Measurements from ENCODE around the gene UGT1A9. TPM values are rescaled to one million over a fixed set of nuclear protein-coding genes. Genes with fewer than 3 reads are reported as not detected.
A peak's percentile ranks its signal among the peaks of the same experiment; 100 is the strongest.

The UGT1A9 gene
- total RNA-seq, 1 experiment from 2014 or later: not detected

DNA sequence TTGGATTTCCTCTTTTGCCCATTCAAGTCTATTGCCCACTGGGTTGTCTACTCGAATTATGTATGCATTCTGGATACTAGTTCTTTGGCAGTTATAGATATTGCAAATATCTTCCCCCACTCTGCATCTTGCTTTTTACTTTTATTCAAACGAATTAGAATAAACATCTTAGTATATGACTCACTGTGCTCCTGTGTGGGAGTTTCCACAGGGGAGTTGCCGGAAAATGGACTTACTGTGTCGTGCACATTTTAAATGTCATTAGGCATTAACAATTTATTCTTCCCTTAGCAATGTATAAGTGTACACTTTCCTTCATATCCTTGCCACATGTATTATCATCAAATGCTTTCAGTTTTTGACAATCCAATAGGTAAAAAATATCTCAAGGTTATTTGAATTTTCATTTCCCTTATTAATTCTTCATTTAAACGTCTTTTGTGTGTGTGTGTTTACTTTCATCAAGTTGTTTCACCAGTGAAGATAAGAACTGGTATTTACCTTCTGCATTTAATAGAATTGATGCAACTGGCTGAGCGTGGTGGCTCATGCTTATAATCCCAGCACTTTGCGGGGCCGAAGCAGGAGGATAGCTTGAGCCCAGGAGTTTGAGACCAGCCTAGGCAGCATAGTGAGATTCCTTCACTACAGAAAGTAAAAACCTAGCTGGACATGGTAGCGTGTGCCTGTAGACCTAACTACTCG lies 36.4 kb downstream of the UGT1A9 start:
- no peak for DNase-seq
- H3K4me1 ChIP-seq (ENCODE audit: low read length): no peaks in the 10 kb centered on the region
- no peaks in the 10 kb centered on the region for H3K36me3 ChIP-seq (ENCODE audit: insufficient read depth, low read length)
- no peaks in the 10 kb centered on the region for H3K79me2 ChIP-seq (ENCODE audit: low read length)
- no peak overlapping the region for H3K4me2 ChIP-seq (ENCODE audit: low read depth, low read length, poor library complexity, severe bottlenecking)
- H3K27me3 ChIP-seq (ENCODE audit: low read length): no peaks in the 10 kb centered on the region
- H3K9ac ChIP-seq (ENCODE audit: low read length): no peak overlapping the region
- no peaks in the 10 kb centered on the region for H3K9me2 ChIP-seq (replicated peaks; ENCODE audit: insufficient read depth, low read length)
- no peak overlapping the region for H2AFZ ChIP-seq (ENCODE audit: low read length)
- H3K9me3 ChIP-seq (ENCODE audit: low read length): no peaks in the 10 kb centered on the region
- H3K27ac ChIP-seq (ENCODE audit: low read length): no peak overlapping the region
- H3K4me3 ChIP-seq (ENCODE audit: low read length): no peak overlapping the region
- no peaks in the 10 kb centered on the region for H4K20me1 ChIP-seq (ENCODE audit: insufficient read depth, low read depth, low read length)

DNA sequence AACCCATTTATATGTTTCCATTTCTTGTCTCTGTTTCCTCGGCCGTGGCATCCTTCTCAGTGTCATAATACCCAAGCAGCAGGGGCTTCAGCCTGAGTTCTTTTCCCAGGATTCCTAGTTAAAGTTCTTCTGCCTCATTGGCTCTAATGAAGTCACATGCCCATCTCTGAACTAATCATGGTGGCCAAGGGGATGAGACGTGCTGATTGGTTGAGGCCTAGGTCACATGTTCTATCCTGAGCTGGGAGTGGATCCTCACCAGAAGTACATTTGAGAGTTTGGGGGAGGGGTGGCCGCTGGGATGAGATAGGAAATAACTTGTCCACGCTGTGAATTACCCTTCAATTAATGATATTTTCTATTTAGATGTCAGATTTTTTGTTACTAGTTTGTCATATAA lies 37.2 kb downstream of the UGT1A9 start:
- no peaks in the 10 kb centered on the region for H3K4me1 ChIP-seq (ENCODE audit: low read length)
- no peak overlapping the region for H3K9ac ChIP-seq (ENCODE audit: low read length)
- H3K4me2 ChIP-seq (ENCODE audit: low read depth, low read length, poor library complexity, severe bottlenecking): no peak overlapping the region
- DNase-seq: peak; percentile 42
- no peak overlapping the region for H2AFZ ChIP-seq (ENCODE audit: low read length)
- no peaks in the 10 kb centered on the region for H4K20me1 ChIP-seq (ENCODE audit: insufficient read depth, low read depth, low read length)
- H3K36me3 ChIP-seq (ENCODE audit: insufficient read depth, low read length): no peaks in the 10 kb centered on the region
- H3K27ac ChIP-seq (ENCODE audit: low read length): no peak overlapping the region
- no peaks in the 10 kb centered on the region for H3K27me3 ChIP-seq (ENCODE audit: low read length)
- H3K9me2 ChIP-seq (replicated peaks; ENCODE audit: insufficient read depth, low read length): no peaks in the 10 kb centered on the region
- no peaks in the 10 kb centered on the region for H3K9me3 ChIP-seq (ENCODE audit: low read length)
- H3K4me3 ChIP-seq (ENCODE audit: low read length): no peak overlapping the region
- no peaks in the 10 kb centered on the region for H3K79me2 ChIP-seq (ENCODE audit: low read length)

DNA sequence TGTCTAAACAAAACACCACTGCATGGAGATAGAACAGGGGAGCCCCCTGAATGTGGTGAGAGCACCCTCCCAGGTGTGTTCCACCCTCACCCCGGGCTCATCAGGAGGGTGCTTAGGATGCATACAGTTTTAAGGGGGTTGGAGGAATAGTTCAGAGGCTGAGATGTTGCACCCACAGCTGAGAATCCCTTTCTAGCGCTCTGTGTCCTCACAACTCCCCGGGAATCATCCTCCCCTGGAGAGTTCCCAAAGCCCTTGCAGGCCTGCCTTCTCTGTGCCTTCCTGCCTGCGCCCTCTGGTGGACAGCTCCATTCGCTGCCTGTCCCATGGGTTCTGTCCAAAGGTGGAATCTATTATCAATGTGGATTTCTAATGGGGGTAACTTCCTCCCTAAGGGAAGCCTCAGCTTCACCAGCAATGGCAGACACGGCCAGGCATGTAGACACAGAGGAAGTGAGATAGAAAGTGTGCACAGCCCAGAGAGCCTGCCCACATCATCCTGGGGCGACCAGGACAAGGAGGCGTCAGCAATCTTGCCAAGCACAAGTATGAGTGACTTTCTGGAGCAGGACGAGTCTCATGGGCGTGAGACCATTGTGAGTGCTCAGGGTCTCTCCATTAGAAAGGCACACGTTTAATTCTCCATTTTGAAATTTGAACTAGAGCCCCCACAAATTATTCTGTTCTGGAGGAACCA lies 39.8 kb downstream of the UGT1A9 start:
- Histone ChIP-seq H3K9ac (ENCODE audit: low read length) (no peak overlapping the region), H3K27ac (ENCODE audit: low read length) (no peak overlapping the region), H3K9me3 (ENCODE audit: low read length) (no peaks in the 10 kb centered on the region), H2AFZ (ENCODE audit: low read length) (no peak overlapping the region), H3K36me3 (ENCODE audit: insufficient read depth, low read length) (no peaks in the 10 kb centered on the region), H3K79me2 (ENCODE audit: low read length) (no peaks in the 10 kb centered on the region), H3K4me2 (ENCODE audit: low read depth, low read length, poor library complexity, severe bottlenecking) (no peak overlapping the region), H3K9me2 (replicated peaks; ENCODE audit: insufficient read depth, low read length) (no peaks in the 10 kb centered on the region), H4K20me1 (ENCODE audit: insufficient read depth, low read depth, low read length) (no peaks in the 10 kb centered on the region), H3K4me3 (ENCODE audit: low read length) (no peak overlapping the region), H3K27me3 (ENCODE audit: low read length) (no peaks in the 10 kb centered on the region), H3K4me1 (ENCODE audit: low read length) (no peaks in the 10 kb centered on the region)
- DNase-seq: peak; percentile 84

DNA sequence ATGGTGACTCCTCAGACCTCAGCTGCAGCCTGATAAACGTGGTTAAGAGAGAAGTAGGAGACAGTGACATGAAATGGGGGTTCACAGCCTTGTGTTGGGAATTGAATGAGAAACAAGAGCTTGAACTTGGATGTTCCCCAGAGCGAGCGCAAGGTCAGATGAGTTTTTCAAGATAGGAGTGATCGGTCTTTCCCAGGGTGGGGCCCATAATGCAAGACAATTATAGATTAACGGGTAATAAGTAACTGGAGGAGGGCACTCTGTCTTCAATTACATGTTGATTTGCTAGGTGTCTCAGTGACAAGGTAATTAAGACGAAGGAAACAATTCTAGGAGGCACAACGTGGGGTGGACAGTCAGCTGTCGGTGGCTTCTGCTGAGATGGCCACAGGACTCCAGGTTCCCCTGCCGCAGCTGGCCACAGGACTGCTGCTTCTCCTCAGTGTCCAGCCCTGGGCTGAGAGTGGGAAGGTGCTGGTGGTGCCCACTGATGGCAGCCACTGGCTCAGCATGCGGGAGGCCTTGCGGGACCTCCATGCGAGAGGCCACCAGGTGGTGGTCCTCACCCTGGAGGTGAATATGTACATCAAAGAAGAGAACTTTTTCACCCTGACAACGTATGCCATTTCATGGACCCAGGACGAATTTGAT lies 41.0 kb downstream of the UGT1A9 start, which contains the start of gene UGT1A5:
Gene UGT1A5 (plus strand): TSS at position 297 of the 651 bp plus-strand sequence. CDS start 85 bp downstream, at position 382.
- H3K9me3 ChIP-seq (ENCODE audit: low read length): no peaks in the 10 kb centered on the region
- no peaks in the 10 kb centered on the region for H3K36me3 ChIP-seq (ENCODE audit: insufficient read depth, low read length)
- no peak within 1 kb of the TSS for H3K4me2 ChIP-seq (ENCODE audit: low read depth, low read length, poor library complexity, severe bottlenecking)
- no peak within 1 kb of the TSS for H3K27ac ChIP-seq (ENCODE audit: low read length)
- H3K9ac ChIP-seq (ENCODE audit: low read length): no peak within 1 kb of the TSS
- H4K20me1 ChIP-seq (ENCODE audit: insufficient read depth, low read depth, low read length): no peaks in the 10 kb centered on the region
- H2AFZ ChIP-seq (ENCODE audit: low read length): no peak within 1 kb of the TSS
- H3K9me2 ChIP-seq (replicated peaks; ENCODE audit: insufficient read depth, low read length): no peaks in the 10 kb centered on the region
- no peak within 1 kb of the TSS for H3K4me3 ChIP-seq (ENCODE audit: low read length)
- DNase-seq: peak; percentile 21
- H3K4me1 ChIP-seq (ENCODE audit: low read length): no peaks in the 10 kb centered on the region
- H3K79me2 ChIP-seq (ENCODE audit: low read length): no peaks in the 10 kb centered on the region
- H3K27me3 ChIP-seq (ENCODE audit: low read length): no peaks in the 10 kb centered on the region

DNA sequence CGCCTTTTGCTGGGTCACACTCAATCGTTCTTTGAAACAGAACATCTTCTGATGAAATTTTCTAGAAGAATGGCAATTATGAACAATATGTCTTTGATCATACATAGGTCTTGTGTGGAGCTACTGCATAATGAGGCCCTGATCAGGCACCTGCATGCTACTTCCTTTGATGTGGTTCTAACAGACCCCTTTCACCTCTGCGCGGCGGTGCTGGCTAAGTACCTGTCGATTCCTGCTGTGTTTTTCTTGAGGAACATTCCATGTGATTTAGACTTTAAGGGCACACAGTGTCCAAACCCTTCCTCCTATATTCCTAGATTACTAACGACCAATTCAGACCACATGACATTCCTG lies 41.5 kb downstream of the UGT1A9 start:
- H3K9me3 ChIP-seq (ENCODE audit: low read length): no peaks in the 10 kb centered on the region
- DNase-seq: no peak
- H2AFZ ChIP-seq (ENCODE audit: low read length): no peak overlapping the region

DNA sequence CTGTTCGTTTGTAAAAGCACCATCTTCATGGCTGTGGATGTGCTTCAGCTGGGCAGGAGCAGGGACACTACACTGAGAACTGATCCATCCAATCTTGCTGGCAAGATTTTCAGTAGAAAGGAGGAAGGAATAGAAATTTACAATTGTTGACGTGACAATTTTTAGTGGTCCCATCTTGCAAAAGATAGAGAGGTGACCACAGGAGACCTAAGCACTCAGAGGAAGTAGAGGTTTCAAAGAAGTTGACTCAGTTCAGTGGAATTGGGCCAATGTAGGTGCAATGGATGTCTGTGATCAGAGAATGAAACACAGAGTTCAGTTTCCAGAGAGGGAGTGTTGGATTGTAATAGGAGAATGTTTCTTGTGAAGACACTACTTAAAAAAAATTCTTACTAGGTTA lies 42.4 kb downstream of the UGT1A9 start:
- H3K9ac ChIP-seq (ENCODE audit: low read length): no peak overlapping the region
- no peak overlapping the region for H3K4me3 ChIP-seq (ENCODE audit: low read length)
- H3K27me3 ChIP-seq (ENCODE audit: low read length): no peaks in the 10 kb centered on the region
- H2AFZ ChIP-seq (ENCODE audit: low read length): no peak overlapping the region
- H3K9me3 ChIP-seq (ENCODE audit: low read length): no peaks in the 10 kb centered on the region
- H3K27ac ChIP-seq (ENCODE audit: low read length): no peak overlapping the region
- no peaks in the 10 kb centered on the region for H3K9me2 ChIP-seq (replicated peaks; ENCODE audit: insufficient read depth, low read length)
- DNase-seq: no peak
- no peaks in the 10 kb centered on the region for H3K4me1 ChIP-seq (ENCODE audit: low read length)
- no peaks in the 10 kb centered on the region for H4K20me1 ChIP-seq (ENCODE audit: insufficient read depth, low read depth, low read length)
- H3K36me3 ChIP-seq (ENCODE audit: insufficient read depth, low read length): no peaks in the 10 kb centered on the region
- H3K79me2 ChIP-seq (ENCODE audit: low read length): no peaks in the 10 kb centered on the region
- H3K4me2 ChIP-seq (ENCODE audit: low read depth, low read length, poor library complexity, severe bottlenecking): no peak overlapping the region

More for the DNA sequence above, 41.5 kb downstream of the UGT1A9 start:
- Histone ChIP-seq H3K9me2 (replicated peaks; ENCODE audit: insufficient read depth, low read length) (no peaks in the 10 kb centered on the region), H3K4me3 (ENCODE audit: low read length) (no peak overlapping the region), H3K79me2 (ENCODE audit: low read length) (no peaks in the 10 kb centered on the region), H3K27ac (ENCODE audit: low read length) (no peak overlapping the region), H3K27me3 (ENCODE audit: low read length) (no peaks in the 10 kb centered on the region), H4K20me1 (ENCODE audit: insufficient read depth, low read depth, low read length) (no peaks in the 10 kb centered on the region), H3K9ac (ENCODE audit: low read length) (no peak overlapping the region), H3K4me2 (ENCODE audit: low read depth, low read length, poor library complexity, severe bottlenecking) (no peak overlapping the region), H3K4me1 (ENCODE audit: low read length) (no peaks in the 10 kb centered on the region), H3K36me3 (ENCODE audit: insufficient read depth, low read length) (no peaks in the 10 kb centered on the region)

DNA sequence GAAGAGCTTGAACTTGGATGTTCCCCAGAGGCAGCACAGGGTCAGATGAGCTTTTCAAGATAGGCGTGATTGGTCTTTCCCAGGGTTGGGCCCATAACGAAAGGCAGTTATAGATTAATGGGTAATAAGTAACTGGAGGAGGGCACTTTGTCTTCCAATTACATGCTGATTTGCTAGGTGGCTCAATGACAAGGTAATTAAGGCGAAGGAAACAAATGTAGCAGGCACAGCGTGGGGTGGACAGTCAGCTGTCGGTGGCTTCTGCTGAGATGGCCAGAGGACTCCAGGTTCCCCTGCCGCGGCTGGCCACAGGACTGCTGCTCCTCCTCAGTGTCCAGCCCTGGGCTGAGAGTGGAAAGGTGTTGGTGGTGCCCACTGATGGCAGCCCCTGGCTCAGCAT lies 46.9 kb downstream of the UGT1A9 start, which contains the start of gene UGT1A4:
Gene UGT1A4 (plus strand): TSS at position 185 of the 400 bp plus-strand sequence. CDS start 85 bp downstream, at position 270.
- Histone ChIP-seq H3K4me2 (ENCODE audit: low read depth, low read length, poor library complexity, severe bottlenecking) (no peak within 1 kb of the TSS), H3K9me3 (ENCODE audit: low read length) (no peaks in the 10 kb centered on the region), H3K9ac (ENCODE audit: low read length) (no peak within 1 kb of the TSS), H3K27ac (ENCODE audit: low read length) (no peak within 1 kb of the TSS), H3K79me2 (ENCODE audit: low read length) (no peaks in the 10 kb centered on the region), H4K20me1 (ENCODE audit: insufficient read depth, low read depth, low read length) (no peaks in the 10 kb centered on the region), H3K27me3 (ENCODE audit: low read length) (no peaks in the 10 kb centered on the region), H3K36me3 (ENCODE audit: insufficient read depth, low read length) (no peaks in the 10 kb centered on the region), H3K9me2 (replicated peaks; ENCODE audit: insufficient read depth, low read length) (no peaks in the 10 kb centered on the region), H3K4me1 (ENCODE audit: low read length) (no peaks in the 10 kb centered on the region), H2AFZ (ENCODE audit: low read length) (no peak within 1 kb of the TSS), H3K4me3 (ENCODE audit: low read length) (no peak within 1 kb of the TSS)
- peak; percentile 6 for DNase-seq

DNA sequence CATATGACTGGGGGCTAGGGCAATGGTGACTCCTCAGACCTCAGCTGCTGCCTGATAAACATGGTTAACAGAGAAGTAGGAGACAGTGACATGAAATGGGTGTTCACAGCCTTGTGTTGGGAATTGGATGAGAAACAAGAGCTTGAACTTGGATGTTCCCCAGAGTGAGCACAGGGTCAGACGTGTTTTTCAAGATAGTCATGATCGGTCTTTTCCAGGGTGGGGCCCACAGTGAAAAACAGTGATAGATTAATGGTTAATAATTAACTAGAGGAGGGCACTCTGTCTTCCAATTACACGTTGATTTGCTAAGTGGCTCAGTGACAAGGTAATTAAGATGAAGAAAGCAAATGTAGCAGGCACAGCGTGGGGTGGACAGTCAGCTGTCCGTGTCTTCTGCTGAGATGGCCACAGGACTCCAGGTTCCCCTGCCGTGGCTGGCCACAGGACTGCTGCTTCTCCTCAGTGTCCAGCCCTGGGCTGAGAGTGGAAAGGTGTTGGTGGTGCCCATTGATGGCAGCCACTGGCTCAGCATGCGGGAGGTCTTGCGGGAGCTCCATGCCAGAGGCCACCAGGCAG lies 57.1 kb downstream of the UGT1A9 start, which contains the start of gene UGT1A3:
Gene UGT1A3 (plus strand): TSS at position 320 of the 579 bp plus-strand sequence. CDS start 85 bp downstream, at position 405.
- H3K9ac ChIP-seq (ENCODE audit: low read length): no peak within 1 kb of the TSS
- H2AFZ ChIP-seq (ENCODE audit: low read length): no peak within 1 kb of the TSS
- no peaks in the 10 kb centered on the region for H3K9me2 ChIP-seq (replicated peaks; ENCODE audit: insufficient read depth, low read length)
- no peaks in the 10 kb centered on the region for H3K9me3 ChIP-seq (ENCODE audit: low read length)
- H3K4me3 ChIP-seq (ENCODE audit: low read length): no peak within 1 kb of the TSS
- no peaks in the 10 kb centered on the region for H4K20me1 ChIP-seq (ENCODE audit: insufficient read depth, low read depth, low read length)
- DNase-seq: peak; percentile 14
- no peaks in the 10 kb centered on the region for H3K36me3 ChIP-seq (ENCODE audit: insufficient read depth, low read length)
- no peaks in the 10 kb centered on the region for H3K27me3 ChIP-seq (ENCODE audit: low read length)
- H3K79me2 ChIP-seq (ENCODE audit: low read length): no peaks in the 10 kb centered on the region
- H3K4me2 ChIP-seq (ENCODE audit: low read depth, low read length, poor library complexity, severe bottlenecking): no peak within 1 kb of the TSS
- H3K4me1 ChIP-seq (ENCODE audit: low read length): no peaks in the 10 kb centered on the region
- H3K27ac ChIP-seq (ENCODE audit: low read length): no peak within 1 kb of the TSS
